ENCODE measurements around the gene TFAP2E.

GRCh38 chr1:35554266-35555211, 18.6 kb upstream of the TFAP2E start:
- TF ChIP-seq, protein P1, sequence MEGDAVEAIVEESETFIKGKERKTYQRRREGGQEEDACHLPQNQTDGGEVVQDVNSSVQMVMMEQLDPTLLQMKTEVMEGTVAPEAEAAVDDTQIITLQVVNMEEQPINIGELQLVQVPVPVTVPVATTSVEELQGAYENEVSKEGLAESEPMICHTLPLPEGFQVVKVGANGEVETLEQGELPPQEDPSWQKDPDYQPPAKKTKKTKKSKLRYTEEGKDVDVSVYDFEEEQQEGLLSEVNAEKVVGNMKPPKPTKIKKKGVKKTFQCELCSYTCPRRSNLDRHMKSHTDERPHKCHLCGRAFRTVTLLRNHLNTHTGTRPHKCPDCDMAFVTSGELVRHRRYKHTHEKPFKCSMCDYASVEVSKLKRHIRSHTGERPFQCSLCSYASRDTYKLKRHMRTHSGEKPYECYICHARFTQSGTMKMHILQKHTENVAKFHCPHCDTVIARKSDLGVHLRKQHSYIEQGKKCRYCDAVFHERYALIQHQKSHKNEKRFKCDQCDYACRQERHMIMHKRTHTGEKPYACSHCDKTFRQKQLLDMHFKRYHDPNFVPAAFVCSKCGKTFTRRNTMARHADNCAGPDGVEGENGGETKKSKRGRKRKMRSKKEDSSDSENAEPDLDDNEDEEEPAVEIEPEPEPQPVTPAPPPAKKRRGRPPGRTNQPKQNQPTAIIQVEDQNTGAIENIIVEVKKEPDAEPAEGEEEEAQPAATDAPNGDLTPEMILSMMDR (IDR thresholded peaks at IDR 0.05; ENCODE audit: low read depth, low read length) = no peak
- TF ChIP-seq EZH2phosphoT487 (IDR thresholded peaks at IDR 0.05; ENCODE audit: low read depth) = no peak
